ENCODE measurements around the gene GIMAP2. TPM values are rescaled to one million over a fixed set of nuclear protein-coding genes. Genes with fewer than 3 reads are reported as not detected.

Gene GIMAP2
- total and polyA plus RNA-seq, 2 of the 4 experiments (the other 2 are of a cell fraction), result under 0.01 TPM; not detected in 1

DNA sequence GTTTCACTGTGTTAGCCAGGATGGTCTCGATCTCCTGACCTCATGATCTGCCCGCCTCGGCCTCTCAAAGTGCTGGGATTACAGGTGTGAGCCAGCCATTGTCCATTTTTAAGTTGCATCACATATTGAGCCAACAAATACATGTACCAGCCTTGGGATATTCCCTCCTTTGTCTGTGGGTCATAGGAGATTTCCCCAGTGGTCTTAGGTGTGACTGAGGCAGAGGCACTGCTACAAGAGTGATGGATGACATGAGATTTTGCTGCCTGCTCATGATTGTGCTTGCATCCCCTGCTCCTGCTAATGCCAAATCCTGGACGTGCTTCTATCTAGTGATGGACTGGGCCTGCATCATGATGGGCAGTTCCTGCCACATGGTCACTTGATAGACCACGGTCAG is 42.6 kb upstream of the GIMAP2 start:
- dilution Hi-C loops (cut with HindIII; ENCODE audit: low sequenced_read_pairs, unreplicated experiment), result no loop called here

More for the DNA sequence above, 42.6 kb upstream of the GIMAP2 start:
- no peak overlapping the region for H3K23ac ChIP-seq (ENCODE audit: low read depth, low read length)
- H3K9me1 ChIP-seq (ENCODE audit: insufficient read depth, low read length), result no peaks in the 10 kb centered on the region
- in situ Hi-C loops (cut with MboI; ENCODE audit: low sequenced_read_pairs) (no loop called here), intact Hi-C loops (cut with micrococcal nuclease) (no loop called here)
- no peak overlapping the region for H2BK15ac ChIP-seq (ENCODE audit: low read depth, low read length)
- H2BK5ac ChIP-seq (ENCODE audit: low read depth, low read length, poor library complexity, severe bottlenecking), result no peak overlapping the region
- no peak overlapping the region for H2BK20ac ChIP-seq (ENCODE audit: low read depth, low read length)
- no peak overlapping the region for H3K4ac ChIP-seq (ENCODE audit: low read depth, low read length)
- H4K5ac ChIP-seq (ENCODE audit: low read depth, low read length), result no peak overlapping the region
- H2AK9ac ChIP-seq (replicated peaks; ENCODE audit: low read depth, low read length, poor library complexity), result no peak overlapping the region
- no peak overlapping the region for H3K4me2 ChIP-seq (ENCODE audit: low read depth, low read length)
- ATAC-seq (ENCODE audit: low read depth) (no peak), DNase-seq (no peak)
- no peak overlapping the region for H2AFZ ChIP-seq (replicated peaks; ENCODE audit: low read length, poor library complexity)
- H2AK5ac ChIP-seq (ENCODE audit: low read depth, low read length), result no peak overlapping the region
- no peak overlapping the region for H3K4me3 ChIP-seq (ENCODE audit: insufficient read depth, low read depth, low read length)
- 22% methylated on average over 1 of the region's 5 CpGs; no CpG with 5 or more reads in 1 of the 2 experiments for WGBS, 2 experiments (ENCODE audit: extremely low coverage in 2 of 2, insufficient read length in 1 of 2)
- no peaks in the 10 kb centered on the region for H3K36me3 ChIP-seq (ENCODE audit: control insufficient read depth, insufficient read depth, low read length)
- H3K27me3 ChIP-seq (ENCODE audit: control insufficient read depth, insufficient read depth, low read length), result no peaks in the 10 kb centered on the region
- TF ChIP-seq, protein P1, sequence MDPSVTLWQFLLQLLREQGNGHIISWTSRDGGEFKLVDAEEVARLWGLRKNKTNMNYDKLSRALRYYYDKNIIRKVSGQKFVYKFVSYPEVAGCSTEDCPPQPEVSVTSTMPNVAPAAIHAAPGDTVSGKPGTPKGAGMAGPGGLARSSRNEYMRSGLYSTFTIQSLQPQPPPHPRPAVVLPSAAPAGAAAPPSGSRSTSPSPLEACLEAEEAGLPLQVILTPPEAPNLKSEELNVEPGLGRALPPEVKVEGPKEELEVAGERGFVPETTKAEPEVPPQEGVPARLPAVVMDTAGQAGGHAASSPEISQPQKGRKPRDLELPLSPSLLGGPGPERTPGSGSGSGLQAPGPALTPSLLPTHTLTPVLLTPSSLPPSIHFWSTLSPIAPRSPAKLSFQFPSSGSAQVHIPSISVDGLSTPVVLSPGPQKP (IDR thresholded peaks at IDR 0.05; ENCODE audit: borderline replicate concordance, low read depth, low read length), result no peak
- TF ChIP-seq BHLHE40 (IDR thresholded peaks at IDR 0.05; ENCODE audit: low read depth, low read length) (no peak), NFE2L2 (IDR thresholded peaks at IDR 0.05; ENCODE audit: low read depth, low read length) (no peak), MAZ (IDR thresholded peaks at IDR 0.05; ENCODE audit: borderline replicate concordance, low read depth, low read length) (no peak), CEBPB (IDR thresholded peaks at IDR 0.05; ENCODE audit: low read depth, low read length) (no peak), RFX5 (IDR thresholded peaks at IDR 0.05; ENCODE audit: low read depth, low read length) (no peak), MXI1 (IDR thresholded peaks at IDR 0.05; ENCODE audit: borderline replicate concordance, low read depth, low read length) (no peak), SMC3 (IDR thresholded peaks at IDR 0.05; ENCODE audit: low read depth, low read length) (no peak), POLR2A (IDR thresholded peaks at IDR 0.05; ENCODE audit: low read depth, low read length) (no peak), RCOR1 (IDR thresholded peaks at IDR 0.05; ENCODE audit: insufficient replicate concordance, low read length) (no peak), CHD1 (IDR thresholded peaks at IDR 0.05; ENCODE audit: low read depth, low read length) (no peak), RAD21 (IDR thresholded peaks at IDR 0.05; ENCODE audit: low read length) (no peak), FOS (IDR thresholded peaks at IDR 0.05; ENCODE audit: low read depth, low read length) (no peak), MAFK (IDR thresholded peaks at IDR 0.05; ENCODE audit: low read depth, low read length) (no peak)
- TF ChIP-seq, protein P2, sequence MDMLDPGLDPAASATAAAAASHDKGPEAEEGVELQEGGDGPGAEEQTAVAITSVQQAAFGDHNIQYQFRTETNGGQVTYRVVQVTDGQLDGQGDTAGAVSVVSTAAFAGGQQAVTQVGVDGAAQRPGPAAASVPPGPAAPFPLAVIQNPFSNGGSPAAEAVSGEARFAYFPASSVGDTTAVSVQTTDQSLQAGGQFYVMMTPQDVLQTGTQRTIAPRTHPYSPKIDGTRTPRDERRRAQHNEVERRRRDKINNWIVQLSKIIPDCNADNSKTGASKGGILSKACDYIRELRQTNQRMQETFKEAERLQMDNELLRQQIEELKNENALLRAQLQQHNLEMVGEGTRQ (IDR thresholded peaks at IDR 0.05; ENCODE audit: low read depth, low read length), result no peak
- H3K56ac ChIP-seq (ENCODE audit: extremely low read depth, insufficient read depth, low read length), result no peak overlapping the region
- no peaks in the 10 kb centered on the region for H4K20me1 ChIP-seq (ENCODE audit: insufficient read depth, low read length)
- ChIA-PET POLR2A (ENCODE audit: unreplicated experiment) (no interaction called here), CTCF (no interaction called here)
- H3K9ac ChIP-seq (ENCODE audit: low read depth, low read length), result no peak overlapping the region
- H4K91ac ChIP-seq (ENCODE audit: insufficient read depth, low read depth, low read length), result no peak overlapping the region
- BruUV-seq (replicated peaks), result no TSS peak
- H2BK120ac ChIP-seq (ENCODE audit: low read depth, low read length), result no peak overlapping the region
- no peaks in the 10 kb centered on the region for H3K79me1 ChIP-seq (ENCODE audit: low read depth in 1 of 2, low read length in 2 of 2)
- peaks cover 12% of the 10 kb centered on the region; the same call in 1 of the 2 replicates for H3K9me3 ChIP-seq (ENCODE audit: control insufficient read depth, insufficient read depth, low read length)
- H3K27ac ChIP-seq (ENCODE audit: insufficient read depth, low read length), result no peak overlapping the region
- no peak overlapping the region for H3K18ac ChIP-seq (ENCODE audit: low read depth, low read length)
- no peaks in the 10 kb centered on the region for H3K4me1 ChIP-seq (ENCODE audit: control insufficient read depth, insufficient read depth, low read length)
- H3K14ac ChIP-seq (replicated peaks; ENCODE audit: low read depth, low read length), result no peak overlapping the region
- H4K8ac ChIP-seq (ENCODE audit: low read depth in 2 of 2, low read length in 2 of 2), result no peak overlapping the region
